ENCODE measurements around the gene TMEM150A.
"Not testable (repeated sequence)": the region's sequence is repeated elsewhere in the genome, so short reads cannot be mapped to it uniquely, and the experiment has no call there.

Gene TMEM150A

DNA sequence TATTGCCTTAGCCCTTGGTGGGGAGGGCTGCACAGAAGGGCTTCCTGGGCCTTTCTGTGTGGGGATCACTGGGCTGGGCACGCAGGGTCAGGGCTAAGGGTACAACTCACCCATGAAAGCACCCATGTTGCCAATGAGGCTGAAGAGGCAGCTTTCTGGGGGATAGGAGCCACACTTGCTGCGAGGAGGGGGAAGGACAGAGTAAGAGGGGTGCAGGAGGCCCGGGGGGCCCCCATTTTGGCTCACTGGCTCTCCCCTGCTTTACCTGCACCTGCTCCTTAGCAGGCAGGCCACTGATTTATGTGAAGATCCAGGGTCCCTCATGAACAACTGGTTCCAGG, 2.3 kb downstream of the TMEM150A start:
- Histone ChIP-seq H3K9me3 (ENCODE audit: control insufficient read depth, insufficient read depth, low read depth, low read length) (no peaks in the 10 kb centered on the region), H3K36me3 (ENCODE audit: control insufficient read depth, insufficient read depth, low read length) (peaks cover 37% of the 10 kb centered on the region), H3K4me3 (ENCODE audit: low read depth, low read length) (no peak overlapping the region), H3K27ac (ENCODE audit: low read depth, low read length) (no peak overlapping the region), H3K27me3 (ENCODE audit: control insufficient read depth, insufficient read depth, low read length) (no peaks in the 10 kb centered on the region), H3K4me1 (ENCODE audit: control insufficient read depth, insufficient read depth, low read length) (peaks cover 8% of the 10 kb centered on the region), H3K9ac (ENCODE audit: low read length) (no peak overlapping the region)

DNA sequence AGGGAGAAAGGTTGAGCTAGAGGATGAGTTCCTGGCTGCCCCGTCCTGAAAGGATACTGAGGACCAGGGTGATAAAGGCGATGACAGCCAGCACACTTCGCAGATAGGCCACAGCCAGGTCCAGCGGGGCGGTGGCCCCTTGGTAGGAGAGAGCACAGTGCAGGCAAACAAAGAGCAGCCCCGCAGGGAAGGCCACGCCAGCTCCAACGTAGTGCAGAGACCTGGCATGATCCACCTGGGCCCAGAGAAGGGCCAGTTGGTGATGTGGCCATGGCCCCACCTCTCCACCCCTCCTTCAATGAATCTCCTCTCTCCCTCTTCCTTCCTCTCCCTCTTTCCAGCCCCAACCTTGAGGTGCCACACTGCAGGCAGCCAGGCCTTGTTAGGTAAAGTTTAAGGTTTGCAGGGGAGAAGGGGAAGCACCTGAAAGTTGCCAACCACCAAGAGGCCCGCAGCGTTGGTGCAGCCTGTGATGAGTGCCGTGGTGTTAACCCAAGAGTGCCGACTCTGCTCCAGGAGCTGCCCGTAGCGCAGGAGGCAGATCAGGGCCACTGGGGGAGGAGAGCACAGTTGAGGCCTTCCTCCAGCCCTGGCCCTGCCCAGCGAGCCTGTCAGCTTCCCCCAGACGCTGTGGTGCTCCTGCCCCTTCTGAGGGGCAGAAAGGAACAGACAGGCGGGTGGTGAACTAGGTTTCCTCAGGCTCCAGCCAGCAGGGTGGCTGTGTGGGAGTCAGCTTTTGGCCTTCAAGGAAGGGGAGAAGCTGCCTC, 2.8 kb downstream of the TMEM150A start:
- no peak overlapping the region for H3K9ac ChIP-seq (ENCODE audit: low read length)
- no peaks in the 10 kb centered on the region for H3K27me3 ChIP-seq (ENCODE audit: control insufficient read depth, insufficient read depth, low read length)
- no peaks in the 10 kb centered on the region for H3K9me3 ChIP-seq (ENCODE audit: control insufficient read depth, insufficient read depth, low read depth, low read length)
- no peak overlapping the region for H3K4me3 ChIP-seq (ENCODE audit: low read depth, low read length)
- peaks cover 8% of the 10 kb centered on the region for H3K4me1 ChIP-seq (ENCODE audit: control insufficient read depth, insufficient read depth, low read length)
- no peak overlapping the region for H3K27ac ChIP-seq (ENCODE audit: low read depth, low read length)
- peaks cover 37% of the 10 kb centered on the region for H3K36me3 ChIP-seq (ENCODE audit: control insufficient read depth, insufficient read depth, low read length)

DNA sequence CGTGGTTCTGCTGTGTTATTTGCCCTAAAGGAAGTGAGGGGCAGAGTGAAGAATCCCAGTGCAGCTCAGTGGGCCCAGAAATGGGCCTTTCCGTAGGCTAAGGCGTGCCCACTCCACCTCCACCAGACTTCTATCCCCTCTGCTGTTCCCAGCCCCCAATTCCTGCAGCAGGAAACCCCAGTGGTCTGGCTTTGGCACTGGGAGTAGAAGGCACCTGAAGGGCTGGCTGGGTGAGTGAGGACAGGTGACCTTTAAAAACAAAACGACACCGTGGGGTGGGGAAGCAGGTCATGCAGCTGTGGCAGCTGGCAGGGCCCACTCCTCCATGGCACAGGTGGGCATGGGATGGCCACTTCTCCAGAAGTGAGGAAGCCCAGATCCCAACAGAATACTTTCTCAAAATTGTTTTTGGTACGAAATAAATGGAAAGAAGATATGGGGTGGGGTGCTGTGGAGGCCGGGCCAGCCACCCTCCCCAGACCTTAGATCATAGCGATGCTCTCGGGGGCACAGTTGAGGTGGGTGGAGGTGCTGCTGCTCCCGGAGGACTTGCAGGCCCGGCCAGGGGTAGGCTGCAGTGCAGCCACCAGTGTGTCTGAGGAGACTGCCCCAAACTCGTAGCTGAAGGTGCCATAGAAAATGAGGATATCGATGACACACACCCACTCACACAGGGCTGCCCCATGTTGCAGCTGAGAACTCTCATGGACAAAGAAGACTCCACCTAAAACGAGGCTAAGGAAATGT, 3.7 kb downstream of the TMEM150A start:
- Histone ChIP-seq H3K9ac (ENCODE audit: low read length) (no peak overlapping the region), H3K4me3 (ENCODE audit: low read depth, low read length) (no peak overlapping the region), H3K27ac (ENCODE audit: low read depth, low read length) (no peak overlapping the region), H3K36me3 (ENCODE audit: control insufficient read depth, insufficient read depth, low read length) (peaks cover 37% of the 10 kb centered on the region), H3K4me1 (ENCODE audit: control insufficient read depth, insufficient read depth, low read length) (peaks cover 8% of the 10 kb centered on the region), H3K27me3 (ENCODE audit: control insufficient read depth, insufficient read depth, low read length) (no peaks in the 10 kb centered on the region), H3K9me3 (ENCODE audit: control insufficient read depth, insufficient read depth, low read depth, low read length) (no peaks in the 10 kb centered on the region)

DNA sequence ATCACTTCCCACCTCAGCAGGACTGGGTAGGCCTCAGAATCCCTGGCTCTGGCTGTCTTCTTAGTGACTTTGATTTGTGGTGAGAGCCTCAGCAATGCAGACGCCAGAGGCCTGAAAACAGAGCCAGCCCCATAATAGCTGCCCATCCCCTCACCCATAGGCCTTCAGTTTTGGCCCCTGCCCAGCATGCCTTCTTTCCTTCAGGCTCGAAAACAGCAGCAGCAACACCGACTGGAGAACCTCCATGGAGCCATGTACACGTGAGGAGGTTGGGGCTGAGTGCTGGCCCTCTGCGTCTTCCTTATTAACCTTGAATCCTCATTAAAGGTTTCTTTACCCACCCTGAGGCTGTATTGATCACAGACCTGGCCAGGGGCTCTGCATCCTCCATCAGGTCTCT, 5.3 kb downstream of the TMEM150A start:
- Histone ChIP-seq H3K27ac (ENCODE audit: low read depth, low read length) (no peak overlapping the region), H3K9me3 (ENCODE audit: control insufficient read depth, insufficient read depth, low read depth, low read length) (no peaks in the 10 kb centered on the region), H3K9ac (ENCODE audit: low read length) (no peak overlapping the region), H3K27me3 (ENCODE audit: control insufficient read depth, insufficient read depth, low read length) (no peaks in the 10 kb centered on the region), H3K4me3 (ENCODE audit: low read depth, low read length) (no peak overlapping the region), H3K36me3 (ENCODE audit: control insufficient read depth, insufficient read depth, low read length) (peaks cover 37% of the 10 kb centered on the region), H3K4me1 (ENCODE audit: control insufficient read depth, insufficient read depth, low read length) (peaks cover 8% of the 10 kb centered on the region)

DNA sequence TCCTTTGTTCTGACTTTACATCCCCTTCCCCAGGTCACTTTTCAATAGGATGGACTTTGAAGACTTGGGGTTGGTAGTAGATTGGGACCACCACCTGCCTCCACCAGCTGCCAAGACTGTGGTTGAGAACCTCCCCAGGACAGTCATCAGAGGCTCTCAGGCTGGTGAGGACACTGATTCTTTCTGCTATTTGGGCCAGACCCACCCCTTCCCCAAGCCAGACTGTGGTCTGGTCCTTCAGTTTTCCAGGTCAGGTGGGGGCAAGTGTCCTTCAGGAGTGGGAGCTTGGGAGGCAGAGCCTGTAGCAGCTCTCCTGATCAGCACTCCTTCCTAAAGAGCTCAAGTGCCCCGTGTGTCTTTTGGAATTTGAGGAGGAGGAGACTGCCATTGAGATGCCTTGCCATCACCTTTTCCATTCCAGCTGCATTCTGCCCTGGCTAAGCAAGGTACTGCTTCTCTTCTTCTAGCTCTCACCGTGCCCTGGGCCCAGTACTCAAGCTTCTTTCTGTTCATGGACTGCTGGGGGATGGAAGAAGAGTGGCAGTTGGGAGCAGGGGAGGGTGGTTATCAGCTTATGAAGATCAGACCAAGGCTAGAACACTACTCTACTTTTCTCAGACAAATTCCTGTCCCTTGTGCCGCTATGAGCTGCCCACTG, 5.9 kb downstream of the TMEM150A start:
- Histone ChIP-seq H3K9me3 (ENCODE audit: control insufficient read depth, insufficient read depth, low read depth, low read length) (no peaks in the 10 kb centered on the region), H3K4me3 (ENCODE audit: low read depth, low read length) (peak overlapping the region; percentile 95), H3K27ac (ENCODE audit: low read depth, low read length) (no peak overlapping the region), H3K27me3 (ENCODE audit: control insufficient read depth, insufficient read depth, low read length) (no peaks in the 10 kb centered on the region), H3K4me1 (ENCODE audit: control insufficient read depth, insufficient read depth, low read length) (peaks cover 3% of the 10 kb centered on the region), H3K9ac (ENCODE audit: low read length) (peak overlapping the region; percentile 90), H3K36me3 (ENCODE audit: control insufficient read depth, insufficient read depth, low read length) (peaks cover 37% of the 10 kb centered on the region)

DNA sequence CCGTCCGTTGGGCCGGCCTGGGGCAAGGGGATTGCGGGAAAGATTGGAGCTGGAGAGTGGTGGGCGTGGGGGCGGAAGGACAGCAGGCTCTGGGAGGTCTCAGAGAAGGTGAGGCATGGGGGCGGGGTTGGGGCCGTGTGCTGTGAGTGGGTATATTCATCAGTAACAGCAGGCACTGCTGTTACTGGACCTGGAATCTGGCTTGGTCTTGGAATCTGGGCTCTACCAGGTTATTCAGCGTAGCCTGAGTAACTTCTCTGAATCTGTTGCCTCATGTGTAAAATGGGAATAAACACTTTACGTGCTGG, 6.5 kb downstream of the TMEM150A start:
- Histone ChIP-seq H3K36me3 (ENCODE audit: control insufficient read depth, insufficient read depth, low read length) (peaks cover 37% of the 10 kb centered on the region), H3K9me3 (ENCODE audit: control insufficient read depth, insufficient read depth, low read depth, low read length) (no peaks in the 10 kb centered on the region), H3K27ac (ENCODE audit: low read depth, low read length) (peak overlapping the region; percentile 42; the same call in 1 of the 2 replicates)

DNA sequence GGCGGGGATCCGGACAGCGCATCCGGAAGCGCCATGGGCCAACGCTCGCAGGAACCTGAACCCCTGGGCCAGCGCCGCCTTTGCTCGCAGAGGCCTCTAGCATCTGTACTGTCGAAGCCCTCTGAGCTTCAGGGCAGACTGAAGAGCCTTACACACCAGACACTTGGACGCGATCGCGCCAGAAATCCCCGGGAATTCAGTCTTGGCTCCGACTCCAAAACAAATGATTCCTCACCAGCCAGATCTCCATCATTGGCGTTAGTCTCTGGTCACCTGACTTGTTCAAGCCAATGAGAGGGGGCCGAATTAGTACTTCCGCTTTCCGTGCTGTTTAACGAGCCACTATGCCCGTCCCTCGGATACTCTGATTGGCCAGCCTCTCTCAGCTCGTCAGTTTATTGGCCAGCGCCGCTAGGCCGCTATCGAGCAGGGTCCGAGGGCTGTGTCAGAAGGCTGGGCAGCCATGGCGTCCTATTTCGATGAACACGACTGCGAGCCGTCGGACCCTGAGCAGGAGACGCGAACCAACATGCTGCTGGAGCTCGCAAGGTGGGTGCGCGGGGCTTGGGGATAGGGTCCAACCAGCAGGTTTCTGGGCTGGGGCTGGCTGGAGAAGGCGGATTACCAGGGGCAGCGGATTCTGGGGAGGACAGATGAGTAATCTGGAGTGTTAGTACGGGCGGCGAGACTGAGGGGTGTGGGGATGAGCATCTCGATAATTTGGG, 7.0 kb downstream of the TMEM150A start, which contains the start of gene RNF181:
Gene RNF181 (plus strand): TSS at position 445 of the 725 bp plus-strand sequence. CDS start 19 bp downstream, at position 464.
- H3K4me3 ChIP-seq (ENCODE audit: low read depth, low read length): peak within 1 kb of the TSS; percentile 95
- H3K4me1 ChIP-seq (ENCODE audit: control insufficient read depth, insufficient read depth, low read length): no peaks in the 10 kb centered on the region; the same call in 1 of the 2 replicates
- H3K27me3 ChIP-seq (ENCODE audit: control insufficient read depth, insufficient read depth, low read length): no peaks in the 10 kb centered on the region
- H3K9ac ChIP-seq (ENCODE audit: low read length): peak within 1 kb of the TSS; percentile 90
- H3K27ac ChIP-seq (ENCODE audit: low read depth, low read length): peak within 1 kb of the TSS; percentile 42; the same call in 1 of the 2 replicates
- no peaks in the 10 kb centered on the region for H3K9me3 ChIP-seq (ENCODE audit: control insufficient read depth, insufficient read depth, low read depth, low read length)
- peaks cover 32% of the 10 kb centered on the region for H3K36me3 ChIP-seq (ENCODE audit: control insufficient read depth, insufficient read depth, low read length)

More for the DNA sequence above, 6.5 kb downstream of the TMEM150A start:
- Histone ChIP-seq H3K27me3 (ENCODE audit: control insufficient read depth, insufficient read depth, low read length) (no peaks in the 10 kb centered on the region), H3K9ac (ENCODE audit: low read length) (peak overlapping the region; percentile 90), H3K4me3 (ENCODE audit: low read depth, low read length) (peak overlapping the region; percentile 95), H3K4me1 (ENCODE audit: control insufficient read depth, insufficient read depth, low read length) (no peaks in the 10 kb centered on the region; the same call in 1 of the 2 replicates)

DNA sequence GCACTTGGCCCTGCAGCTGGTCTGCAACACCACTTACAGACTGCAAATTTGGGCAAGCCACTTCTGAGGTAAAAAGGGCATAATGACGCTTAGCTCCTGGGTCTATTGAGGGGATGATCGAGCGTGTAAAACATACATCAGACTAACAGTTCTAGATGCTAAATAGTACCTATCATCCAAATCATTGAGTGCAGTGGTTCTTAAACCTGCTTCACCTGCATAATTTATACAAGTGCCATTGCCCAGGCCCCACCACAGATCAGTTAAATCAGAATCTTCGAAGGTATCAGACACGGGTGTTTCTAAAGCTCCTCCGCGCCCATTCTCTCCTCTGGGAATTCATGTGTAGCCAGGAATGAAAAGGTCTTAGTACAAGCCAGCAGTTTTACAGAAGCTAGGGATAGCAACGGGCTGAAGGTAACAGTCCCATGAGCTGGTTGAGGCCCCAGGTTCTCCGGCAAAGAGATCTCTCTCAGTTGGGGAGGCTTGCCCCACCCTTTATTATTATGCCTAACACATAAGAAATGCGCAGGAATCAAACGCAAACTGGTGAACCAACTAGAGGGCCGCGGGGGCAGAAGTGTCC, 7.7 kb downstream of the TMEM150A start:
- Histone ChIP-seq H3K9me3 (ENCODE audit: control insufficient read depth, insufficient read depth, low read depth, low read length) (no peaks in the 10 kb centered on the region), H3K27me3 (ENCODE audit: control insufficient read depth, insufficient read depth, low read length) (no peaks in the 10 kb centered on the region), H3K4me1 (ENCODE audit: control insufficient read depth, insufficient read depth, low read length) (no peaks in the 10 kb centered on the region; the same call in 1 of the 2 replicates), H3K36me3 (ENCODE audit: control insufficient read depth, insufficient read depth, low read length) (peaks cover 25% of the 10 kb centered on the region), H3K9ac (ENCODE audit: low read length) (peak overlapping the region; percentile 87), H3K4me3 (ENCODE audit: low read depth, low read length) (peak overlapping the region; percentile 95), H3K27ac (ENCODE audit: low read depth, low read length) (peak overlapping the region; percentile 33; the same call in 1 of the 2 replicates)

DNA sequence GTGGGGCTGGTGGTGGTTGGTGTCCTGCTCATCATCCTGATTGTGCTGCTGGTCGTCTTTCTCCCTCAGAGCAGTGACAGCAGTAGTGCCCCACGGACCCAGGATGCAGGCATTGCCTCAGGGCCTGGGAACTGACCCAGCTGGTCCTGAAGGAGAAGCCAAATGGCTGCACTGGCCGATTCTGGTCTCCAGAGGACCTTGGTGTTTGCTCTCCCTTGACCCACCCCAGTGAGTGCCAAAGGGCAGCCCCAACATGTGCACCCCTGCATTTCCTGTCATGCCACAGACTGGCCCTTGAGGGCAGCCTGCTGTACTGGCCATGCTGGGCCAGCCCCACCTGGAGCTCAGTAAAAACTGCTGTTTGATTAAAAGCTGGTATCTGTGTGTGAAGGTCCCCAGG, 9.5 kb downstream of the TMEM150A start:
- Histone ChIP-seq H3K36me3 (ENCODE audit: control insufficient read depth, insufficient read depth, low read length) (peaks cover 12% of the 10 kb centered on the region), H3K4me1 (ENCODE audit: control insufficient read depth, insufficient read depth, low read length) (no peaks in the 10 kb centered on the region; the same call in 1 of the 2 replicates), H3K9ac (ENCODE audit: low read length) (peak overlapping the region; percentile 9), H3K4me3 (ENCODE audit: low read depth, low read length) (no peak overlapping the region), H3K9me3 (ENCODE audit: control insufficient read depth, insufficient read depth, low read depth, low read length) (no peaks in the 10 kb centered on the region), H3K27me3 (ENCODE audit: control insufficient read depth, insufficient read depth, low read length) (no peaks in the 10 kb centered on the region), H3K27ac (ENCODE audit: low read depth, low read length) (no peak overlapping the region)

DNA sequence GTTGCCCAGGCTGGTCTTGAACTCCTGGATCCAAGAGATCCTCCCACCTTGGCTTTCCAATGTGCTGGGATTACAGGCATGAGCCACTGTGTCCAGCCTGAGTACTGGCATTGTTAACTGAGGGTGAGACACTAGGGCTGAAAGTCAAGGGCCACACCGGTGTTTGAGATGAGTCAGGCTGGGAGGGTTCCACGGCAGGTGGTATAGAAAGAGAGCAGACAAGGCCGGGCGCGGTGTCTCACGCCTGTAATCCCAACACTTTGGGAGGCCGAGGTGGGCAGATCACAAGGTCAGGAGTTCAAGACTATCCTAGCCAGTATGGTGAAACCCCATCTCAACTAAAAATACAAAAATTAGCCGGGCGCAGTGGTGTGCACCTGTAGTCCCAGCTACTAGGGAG, 10.2 kb downstream of the TMEM150A start:
- H3K4me1 ChIP-seq (ENCODE audit: control insufficient read depth, insufficient read depth, low read length); H3K4me3 ChIP-seq (ENCODE audit: low read depth, low read length); H3K9me3 ChIP-seq (ENCODE audit: control insufficient read depth, insufficient read depth, low read depth, low read length); H3K27me3 ChIP-seq (ENCODE audit: control insufficient read depth, insufficient read depth, low read length); H3K9ac ChIP-seq (ENCODE audit: low read length); H3K27ac ChIP-seq (ENCODE audit: low read depth, low read length); H3K36me3 ChIP-seq (ENCODE audit: control insufficient read depth, insufficient read depth, low read length): not testable (repeated sequence)

Measured in HUES6 (cell line).